T follicular helper cell (primary cell): ENCODE measurements around the gene MPP2.
A peak's percentile ranks its signal among the peaks of the same experiment; 100 is the strongest.
"Not testable (repeated sequence)": the region's sequence is repeated elsewhere in the genome, so short reads cannot be mapped to it uniquely, and the experiment has no call there.

Experiments used
- DNase-seq: peaks from one replicate; pipeline ENCODE4 v3.0.0-alpha.2; 2020; ENCODE audit warnings: low read depth

Gene MPP2

GRCh38 chr17:43931062-43931571 is 23.8 kb upstream of the MPP2 start:
- DNase-seq: no peak

- no peak for DNase-seq
Observed at GRCh38 chr17:43928609-43929008, 21.3 kb upstream of the MPP2 start.

GRCh38 chr17:43927929-43928328 is 20.6 kb upstream of the MPP2 start:
- not testable (repeated sequence) for DNase-seq

- DNase-seq: no peak
Observed at GRCh38 chr17:43927060-43927864, 19.9 kb upstream of the MPP2 start.

GRCh38 chr17:43924558-43924957 is 17.2 kb upstream of the MPP2 start:
- no peak for DNase-seq

GRCh38 chr17:43920500-43921095 is 13.3 kb upstream of the MPP2 start:
- DNase-seq: no peak

- no peak for DNase-seq
Observed at GRCh38 chr17:43918026-43918389, 10.7 kb upstream of the MPP2 start.

GRCh38 chr17:43917348-43918025 is 10.2 kb upstream of the MPP2 start:
- no peak for DNase-seq

GRCh38 chr17:43917016-43917347 is 9.6 kb upstream of the MPP2 start:
- no peak for DNase-seq

GRCh38 chr17:43916385-43916784 is 9.0 kb upstream of the MPP2 start:
- no peak for DNase-seq

GRCh38 chr17:43915559-43915958 is 8.2 kb upstream of the MPP2 start:
- no peak for DNase-seq

- no peak for DNase-seq
Observed at GRCh38 chr17:43914451-43914850, 7.1 kb upstream of the MPP2 start.

- no peak for DNase-seq
Observed at GRCh38 chr17:43913584-43913983, 6.2 kb upstream of the MPP2 start.

- DNase-seq: no peak
Observed at GRCh38 chr17:43912635-43913304, 5.4 kb upstream of the MPP2 start.

- DNase-seq: no peak
Observed at GRCh38 chr17:43911904-43912303, 4.6 kb upstream of the MPP2 start.

- DNase-seq: no peak
Observed at GRCh38 chr17:43909537-43910231, 2.3 kb upstream of the MPP2 start.

GRCh38 chr17:43907998-43908721 is 824 bp upstream of the MPP2 start:
- peak; percentile 35 for DNase-seq

GRCh38 chr17:43906951-43907424 is 348 bp downstream of the MPP2 start:
- DNase-seq: no peak

- DNase-seq: no peak
Observed at GRCh38 chr17:43905985-43906852, 1.1 kb downstream of the MPP2 start.

- no peak for DNase-seq
Observed at GRCh38 chr17:43905400-43905984, 1.8 kb downstream of the MPP2 start.
